GM21723 (cell line): ENCODE measurements around the gene DNMT1.

Experiments
- ATAC-seq: cut with Tn5 transposase; IDR thresholded peaks from one replicate; pipeline ENCODE4 v1.9.1; 2021; ENCODE audit warnings: mild to moderate bottlenecking, moderate library complexity; ENCODE audit not compliant: unreplicated experiment

Gene DNMT1

DNA sequence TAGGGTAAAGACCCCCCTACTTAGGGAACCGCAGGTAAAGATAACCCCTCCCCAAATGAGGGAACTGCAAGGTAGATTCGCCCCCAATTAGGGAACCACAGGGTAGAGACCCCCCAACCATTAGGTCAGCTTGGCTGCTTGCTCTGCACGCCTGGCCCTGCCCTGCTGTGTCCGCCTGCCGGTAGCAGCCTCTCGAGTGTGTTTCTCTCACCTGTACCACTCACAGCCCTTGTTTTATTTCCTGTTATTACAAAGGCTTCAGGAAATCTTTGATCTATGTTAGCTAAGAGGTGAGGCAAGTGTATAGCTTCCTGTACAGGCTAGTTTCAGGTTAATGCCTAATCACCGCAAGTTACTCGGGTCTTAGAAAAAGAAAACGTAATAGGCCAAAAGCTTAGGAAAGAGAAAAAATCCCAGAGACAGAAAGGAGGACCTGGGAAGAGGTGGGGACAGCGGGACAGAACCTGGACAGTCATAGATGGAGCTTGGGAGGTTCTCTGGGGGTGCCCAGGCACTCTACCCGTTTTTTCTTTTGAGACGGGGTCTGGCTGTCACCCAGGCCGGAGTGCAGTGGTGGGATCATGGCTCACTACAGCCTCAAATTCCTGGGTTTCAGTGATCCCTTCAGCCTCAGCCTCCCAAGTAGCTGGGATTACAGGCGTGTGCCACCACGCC is 51.9 kb downstream of the DNMT1 start:
- no peak for ATAC-seq

DNA sequence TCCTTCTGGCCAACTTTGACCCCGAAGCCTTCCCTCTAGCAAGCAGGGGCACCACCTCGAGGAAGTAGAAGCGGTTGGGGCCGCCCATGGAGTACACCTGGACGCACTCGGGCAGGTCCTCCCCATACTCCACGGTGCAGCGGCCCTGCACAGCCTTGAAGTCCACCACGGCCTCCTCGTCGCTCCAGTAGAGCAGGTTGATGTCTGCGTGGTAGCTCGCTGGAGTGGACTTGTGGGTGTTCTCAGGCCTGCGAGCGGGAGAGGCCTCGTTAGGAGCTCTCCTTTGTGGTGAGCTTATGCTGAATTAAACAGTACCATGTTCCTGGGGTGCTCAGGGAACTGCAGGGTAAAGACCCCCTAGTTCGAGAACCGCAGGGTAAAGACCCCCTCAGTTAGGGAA is 52.8 kb downstream of the DNMT1 start:
- no peak for ATAC-seq

DNA sequence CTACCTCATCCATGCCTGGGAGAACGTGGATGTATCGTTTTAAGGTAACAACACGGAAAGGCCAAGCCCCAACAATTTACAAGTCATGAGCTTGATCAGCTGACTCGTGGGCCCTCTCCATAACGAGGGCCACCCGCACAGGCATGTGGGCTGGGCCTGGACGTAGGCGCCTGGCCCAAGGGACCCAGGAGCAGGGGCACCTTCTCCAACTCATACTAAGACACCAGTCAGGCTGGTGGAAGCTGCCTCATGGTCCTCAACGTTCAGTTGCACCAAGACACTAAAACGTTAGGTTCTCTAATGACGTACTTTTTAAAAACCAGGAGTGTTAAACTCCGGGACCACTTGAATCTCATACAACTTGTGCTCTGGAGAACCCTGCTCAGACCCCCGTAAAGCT is 53.3 kb downstream of the DNMT1 start:
- no peak for ATAC-seq

DNA sequence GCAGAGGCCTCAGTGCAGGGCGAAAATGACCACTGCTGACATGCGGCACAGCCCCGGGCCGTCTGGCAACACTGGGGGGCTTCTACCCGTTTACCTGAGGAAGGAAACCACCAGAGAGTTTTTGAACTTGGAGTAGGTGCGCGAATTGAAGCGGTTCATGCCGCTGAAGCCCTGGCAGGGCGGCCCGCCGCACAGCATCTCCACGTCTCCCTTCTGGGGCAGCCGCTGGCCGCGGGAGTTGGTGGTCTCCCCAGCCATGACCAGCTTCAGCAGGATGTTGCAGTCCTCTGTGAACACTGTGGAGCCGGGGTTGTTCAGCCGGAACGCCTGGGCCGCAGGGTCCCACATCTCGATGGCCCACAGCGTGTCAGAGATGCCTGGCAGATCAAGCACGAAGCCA is 54.8 kb downstream of the DNMT1 start:
- ATAC-seq = no peak

DNA sequence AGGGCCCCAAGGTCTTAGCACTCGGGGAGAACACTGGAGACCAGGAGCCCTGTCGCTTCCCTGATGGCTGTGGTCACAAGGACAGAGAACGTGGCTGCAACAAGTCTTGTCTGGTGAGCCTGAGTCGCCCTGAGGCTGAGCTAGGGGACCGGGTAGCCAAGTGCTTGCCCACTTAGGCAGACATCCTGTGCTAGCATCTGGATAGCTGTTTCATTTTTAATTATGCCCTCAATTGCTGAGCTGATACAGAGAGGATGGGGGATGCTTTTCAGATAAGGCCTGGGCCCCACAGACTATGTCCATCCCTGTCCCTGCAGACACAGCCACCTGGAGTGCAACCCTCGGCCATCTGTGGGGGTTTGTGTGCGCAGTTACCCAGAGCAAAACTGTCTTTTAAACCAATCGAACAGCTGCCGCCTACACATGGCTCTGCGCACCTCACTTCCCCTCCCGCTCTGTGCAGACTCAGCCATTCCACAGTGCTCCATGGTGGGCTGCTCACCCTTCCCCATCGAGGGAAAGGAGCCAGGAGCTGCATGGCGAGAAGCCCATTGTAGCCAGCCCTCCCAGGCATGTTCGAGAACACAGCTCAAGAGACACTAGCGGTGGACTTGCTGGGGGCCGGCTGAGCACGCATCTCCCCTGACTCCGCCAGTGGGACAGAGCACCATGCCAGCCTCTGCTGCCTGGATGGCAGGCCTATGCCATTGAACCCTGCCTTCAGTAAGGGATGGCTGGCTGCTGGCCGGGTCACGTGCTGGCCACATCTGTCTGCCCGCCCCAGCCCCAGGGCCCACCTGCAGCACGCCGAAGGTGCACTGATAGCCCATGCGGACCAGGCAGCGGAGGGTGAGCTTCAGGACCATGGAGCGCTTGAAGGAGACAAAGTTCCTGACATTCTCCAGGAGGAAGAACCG is 55.6 kb downstream of the DNMT1 start:
- no peak for ATAC-seq

GRCh38 chr19:10137751-10138682 is 56.7 kb downstream of the DNMT1 start:
- no peak for ATAC-seq

GRCh38 chr19:10136936-10137335 is 57.8 kb downstream of the DNMT1 start:
- no peak for ATAC-seq

GRCh38 chr19:10135551-10136334 is 59.0 kb downstream of the DNMT1 start:
- ATAC-seq = no peak

DNA sequence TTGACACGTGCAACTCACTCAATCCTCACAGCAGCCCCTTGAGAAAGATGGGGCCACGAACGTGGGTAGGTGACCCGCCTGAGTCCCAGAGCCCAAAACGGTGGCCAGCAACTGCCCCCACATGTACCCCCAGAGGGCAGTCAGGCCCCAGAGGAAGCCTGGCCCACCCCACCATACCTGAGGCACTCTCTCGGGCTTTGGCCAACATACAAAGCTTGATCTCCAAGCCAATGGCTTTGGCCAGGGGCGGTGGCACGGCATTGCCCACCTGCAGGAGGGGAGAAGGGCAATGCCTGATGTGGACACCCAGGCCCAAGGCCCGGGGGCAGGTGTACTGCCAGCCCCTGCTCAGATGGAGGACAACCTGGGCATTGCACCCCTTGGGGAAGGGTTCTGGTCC is 60.7 kb downstream of the DNMT1 start:
- ATAC-seq = no peak

- no peak for ATAC-seq
Measured at GRCh38 chr19:10133596-10133995, 61.2 kb downstream of the DNMT1 start.

GRCh38 chr19:10132905-10133304 is 61.8 kb downstream of the DNMT1 start:
- ATAC-seq = no peak

DNA sequence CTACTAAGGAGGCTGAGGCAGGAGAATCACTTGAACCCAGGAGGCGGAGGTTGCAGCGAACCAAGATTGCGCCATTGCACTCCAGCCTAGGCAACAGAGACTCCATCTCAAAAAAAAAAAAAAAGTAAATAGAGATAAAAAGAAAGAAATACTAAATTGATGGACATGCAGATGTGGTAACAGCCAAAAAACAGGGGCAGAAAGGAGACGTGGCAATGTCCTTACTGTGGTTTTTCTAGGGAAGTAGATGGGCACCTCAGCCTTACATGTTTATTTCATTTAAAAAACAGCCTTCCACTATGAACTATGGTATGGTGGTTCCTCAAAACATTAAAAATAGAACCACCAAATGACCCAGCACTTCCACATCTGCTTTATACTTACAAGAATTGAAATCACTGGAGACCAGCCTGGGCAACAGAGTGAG is 68.5 kb downstream of the DNMT1 start:
- ATAC-seq = no peak

DNA sequence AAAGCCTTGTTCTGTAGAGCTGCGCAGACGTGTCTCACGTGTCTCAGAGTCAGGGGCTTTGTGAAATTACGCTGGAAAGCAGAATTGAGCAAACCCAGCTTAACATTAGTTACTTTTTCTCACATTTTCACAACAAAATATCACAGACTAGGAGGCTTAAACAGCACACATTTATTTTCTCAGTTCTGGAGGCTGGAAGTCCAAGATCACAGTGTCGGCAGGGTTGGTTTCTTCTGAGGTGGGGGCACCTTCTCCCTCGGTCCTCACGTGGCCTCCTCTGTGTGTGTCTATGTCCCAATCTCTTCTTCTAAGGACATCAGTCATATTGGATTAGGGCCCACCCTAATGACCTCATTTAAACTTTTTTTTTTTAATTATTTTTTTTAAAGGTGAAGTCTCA is 70.3 kb downstream of the DNMT1 start:
- no peak for ATAC-seq

DNA sequence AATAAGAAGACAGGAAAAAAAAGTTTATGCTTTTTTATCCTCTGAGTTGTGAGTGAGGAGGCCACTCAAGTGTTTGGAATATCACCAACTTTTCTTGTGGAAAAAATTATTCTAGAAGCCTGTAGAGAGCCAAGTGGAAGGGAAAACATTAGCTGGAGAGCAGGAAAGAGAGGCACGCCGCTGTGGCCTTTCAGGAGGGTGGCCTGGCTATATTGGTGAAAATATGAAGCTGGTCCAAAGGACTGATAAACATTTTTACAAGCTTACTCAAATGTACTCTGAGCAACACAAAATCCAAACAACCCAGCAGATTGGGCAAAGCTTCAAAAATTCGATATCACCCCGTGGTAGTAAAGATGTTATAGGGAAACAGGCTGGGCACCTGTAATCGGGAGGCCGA is 72.7 kb downstream of the DNMT1 start:
- ATAC-seq = no peak

DNA sequence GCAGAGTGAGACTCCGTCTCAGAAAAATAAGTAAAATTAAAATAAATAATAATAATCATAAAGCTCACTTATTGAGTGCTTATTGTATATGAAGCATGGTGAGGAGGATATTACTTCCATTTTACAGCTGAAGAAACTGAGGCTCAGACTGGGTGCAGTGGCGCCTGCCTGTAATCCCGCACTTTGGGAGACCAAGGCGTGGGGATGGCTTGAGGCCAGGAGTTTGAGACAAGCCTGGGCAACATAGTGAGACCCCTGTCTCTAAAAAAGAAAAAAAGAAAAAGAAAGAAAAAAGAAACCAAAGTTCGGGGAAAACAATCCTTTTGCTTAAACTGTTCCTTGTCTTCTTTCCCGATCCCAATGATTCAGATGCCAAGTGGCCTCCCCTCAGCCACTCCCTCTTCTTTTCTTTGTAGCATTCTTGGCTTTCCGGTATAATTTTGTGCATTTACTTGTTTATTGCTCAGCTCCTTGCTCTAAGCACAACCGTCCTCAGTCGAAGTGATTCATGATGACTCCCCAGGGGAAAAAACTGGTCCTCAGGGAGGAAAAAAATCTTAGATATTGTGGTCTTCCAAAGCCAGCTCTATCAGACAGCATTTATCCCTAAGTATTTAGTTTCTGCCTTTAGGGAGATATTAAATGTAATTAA is 74.1 kb downstream of the DNMT1 start:
- ATAC-seq = no peak

GRCh38 chr19:10118960-10119359 is 75.8 kb downstream of the DNMT1 start:
- no peak for ATAC-seq

GRCh38 chr19:10116866-10117616 is 77.7 kb downstream of the DNMT1 start:
- ATAC-seq = no peak

DNA sequence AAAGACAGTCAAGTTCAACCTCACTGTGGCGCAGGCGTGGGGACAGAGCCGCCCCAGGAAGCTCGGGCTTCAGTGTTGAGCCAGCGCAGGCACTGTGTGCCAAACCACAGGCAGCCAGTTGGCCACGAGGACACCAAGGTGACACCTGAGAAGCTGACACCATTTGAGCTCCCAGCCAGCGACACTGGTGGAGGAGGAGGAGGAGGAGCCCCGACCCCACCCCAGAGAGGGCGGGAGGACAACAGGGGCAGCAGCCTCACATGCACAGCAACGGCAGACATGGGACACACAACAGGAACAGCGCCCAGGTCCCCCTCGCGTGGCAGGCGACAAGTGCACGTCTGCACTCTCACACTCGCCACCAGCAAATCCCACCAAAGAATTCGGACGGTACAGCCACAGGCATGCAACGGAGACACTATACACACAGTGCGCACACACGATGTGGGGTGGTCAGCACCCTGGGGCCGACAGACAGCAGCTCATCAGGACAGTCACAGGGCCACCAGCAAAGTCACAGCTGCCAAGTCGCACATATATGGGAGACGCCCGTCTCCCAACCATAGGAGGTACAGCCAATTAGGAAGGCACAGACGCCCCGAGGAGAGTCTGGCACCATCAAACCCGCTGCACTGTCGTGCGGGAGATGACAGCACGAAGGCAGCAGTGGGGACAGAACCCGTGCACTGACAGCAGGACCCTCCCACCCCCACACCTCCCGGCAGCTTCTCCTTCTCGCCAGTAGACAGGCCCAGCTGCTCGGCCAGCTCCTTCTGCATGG is 78.5 kb downstream of the DNMT1 start:
- ATAC-seq = no peak
